GM12865 (cell line): ENCODE data around the gene PIK3CG.
"Not testable (repeated sequence)": the region's sequence is repeated elsewhere in the genome, so short reads cannot be mapped to it uniquely, and the experiment has no call there.

Experiments used
- DNase-seq: peaks from one replicate; pipeline ENCODE4 v3.0.0; 2010; ENCODE audit warnings: low read depth
- H3K4me3 ChIP-seq: 2 replicates; pipeline ENCODE4 v1.5.1; 2011; ENCODE audit warnings: mild to moderate bottlenecking, low read depth, low read length, control low read depth
- TF ChIP-seq, protein P1 (sequence below): IDR thresholded peaks from 2 replicates; pipeline ENCODE4 v1.5.1; 2011; ENCODE audit warnings: low read length, control low read depth, low read depth, inconsistent platforms; ENCODE audit not compliant: insufficient read depth; ENCODE audit errors: missing control alignments

The PIK3CG gene

DNA sequence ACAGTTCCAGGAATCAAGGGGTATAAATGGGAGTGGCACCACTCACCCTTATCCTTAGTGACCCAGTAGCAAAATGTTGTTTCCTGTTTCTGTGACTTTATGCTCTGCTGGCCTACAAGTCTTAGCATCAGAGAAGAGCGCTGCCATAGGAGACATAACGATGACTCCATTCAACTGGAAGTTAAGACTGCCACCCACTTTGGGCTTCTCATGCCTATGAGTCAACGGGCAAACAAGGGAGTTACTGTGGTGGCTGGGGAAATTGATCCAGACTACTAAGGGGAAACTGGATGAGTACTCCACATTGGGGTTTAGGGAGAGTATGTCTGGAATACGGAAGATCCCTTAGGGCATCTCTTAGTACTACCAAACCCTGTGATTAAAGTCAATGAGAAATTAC is 40.6 kb upstream of the PIK3CG start:
- TF ChIP-seq, protein P1, sequence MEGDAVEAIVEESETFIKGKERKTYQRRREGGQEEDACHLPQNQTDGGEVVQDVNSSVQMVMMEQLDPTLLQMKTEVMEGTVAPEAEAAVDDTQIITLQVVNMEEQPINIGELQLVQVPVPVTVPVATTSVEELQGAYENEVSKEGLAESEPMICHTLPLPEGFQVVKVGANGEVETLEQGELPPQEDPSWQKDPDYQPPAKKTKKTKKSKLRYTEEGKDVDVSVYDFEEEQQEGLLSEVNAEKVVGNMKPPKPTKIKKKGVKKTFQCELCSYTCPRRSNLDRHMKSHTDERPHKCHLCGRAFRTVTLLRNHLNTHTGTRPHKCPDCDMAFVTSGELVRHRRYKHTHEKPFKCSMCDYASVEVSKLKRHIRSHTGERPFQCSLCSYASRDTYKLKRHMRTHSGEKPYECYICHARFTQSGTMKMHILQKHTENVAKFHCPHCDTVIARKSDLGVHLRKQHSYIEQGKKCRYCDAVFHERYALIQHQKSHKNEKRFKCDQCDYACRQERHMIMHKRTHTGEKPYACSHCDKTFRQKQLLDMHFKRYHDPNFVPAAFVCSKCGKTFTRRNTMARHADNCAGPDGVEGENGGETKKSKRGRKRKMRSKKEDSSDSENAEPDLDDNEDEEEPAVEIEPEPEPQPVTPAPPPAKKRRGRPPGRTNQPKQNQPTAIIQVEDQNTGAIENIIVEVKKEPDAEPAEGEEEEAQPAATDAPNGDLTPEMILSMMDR = no peak
- DNase-seq = no peak
- H3K4me3 ChIP-seq = no peak overlapping the region

DNA sequence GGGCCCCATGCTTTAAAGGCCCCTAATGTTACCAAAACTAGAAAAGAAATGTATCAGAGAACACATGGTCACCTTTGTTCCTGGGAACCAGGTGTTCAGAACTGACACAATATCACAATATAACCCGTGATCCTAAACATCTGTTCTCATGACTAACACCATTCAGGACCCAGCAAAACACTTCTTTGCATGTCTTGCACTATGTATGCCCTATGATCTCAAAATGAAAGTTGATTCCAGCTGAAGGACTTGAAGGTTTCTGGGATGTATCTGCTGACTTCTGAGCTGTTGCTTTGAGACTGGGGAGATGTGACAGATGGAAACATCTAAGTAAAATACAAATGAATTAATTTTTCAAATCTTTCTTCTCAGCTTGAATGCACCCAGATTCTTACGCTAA is 37.5 kb upstream of the PIK3CG start:
- H3K4me3 ChIP-seq = no peak overlapping the region
- TF ChIP-seq, protein P1 = no peak
- no peak for DNase-seq

DNA sequence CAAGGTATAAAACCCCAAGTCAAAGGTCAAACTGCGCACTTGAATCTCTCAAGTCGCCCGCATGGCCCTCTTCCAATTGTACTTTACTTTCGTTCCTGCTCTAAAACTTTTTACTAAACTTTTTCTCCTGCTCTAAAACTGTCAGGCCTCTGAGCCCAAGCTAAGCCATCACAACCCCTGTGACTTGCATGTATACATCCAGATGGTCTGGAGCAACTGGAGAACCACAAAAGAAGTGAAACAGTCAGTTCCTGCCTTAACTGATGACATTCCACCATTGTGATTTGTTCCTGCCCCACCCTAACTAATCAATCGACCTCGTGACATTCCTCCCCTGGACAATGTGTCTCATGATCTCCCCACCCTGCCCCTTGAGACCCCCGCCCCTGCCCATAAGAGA is 35.6 kb upstream of the PIK3CG start:
- TF ChIP-seq, protein P1 = no peak
- H3K4me3 ChIP-seq = no peak overlapping the region
- no peak for DNase-seq

DNA sequence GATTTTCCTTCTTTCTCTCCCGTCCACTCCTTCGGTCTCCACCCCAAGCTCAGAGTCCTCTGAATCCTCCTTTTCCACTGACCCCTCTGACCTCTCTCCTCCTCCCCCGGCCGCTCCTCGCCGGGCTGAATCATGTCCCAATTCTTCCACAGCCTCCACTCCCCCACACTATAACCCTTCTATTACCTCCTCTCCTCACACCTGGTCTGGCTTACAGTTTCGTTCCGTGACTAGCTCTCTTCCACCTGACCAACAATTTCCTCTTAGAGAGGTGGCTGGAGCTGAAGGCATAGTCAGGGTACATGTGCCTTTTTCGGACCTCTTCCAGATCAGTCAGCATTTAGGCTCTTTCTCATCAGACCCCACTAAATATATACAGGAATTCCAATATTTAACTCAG is 34.2 kb upstream of the PIK3CG start:
- DNase-seq, H3K4me3 ChIP-seq: not testable (repeated sequence)

DNA sequence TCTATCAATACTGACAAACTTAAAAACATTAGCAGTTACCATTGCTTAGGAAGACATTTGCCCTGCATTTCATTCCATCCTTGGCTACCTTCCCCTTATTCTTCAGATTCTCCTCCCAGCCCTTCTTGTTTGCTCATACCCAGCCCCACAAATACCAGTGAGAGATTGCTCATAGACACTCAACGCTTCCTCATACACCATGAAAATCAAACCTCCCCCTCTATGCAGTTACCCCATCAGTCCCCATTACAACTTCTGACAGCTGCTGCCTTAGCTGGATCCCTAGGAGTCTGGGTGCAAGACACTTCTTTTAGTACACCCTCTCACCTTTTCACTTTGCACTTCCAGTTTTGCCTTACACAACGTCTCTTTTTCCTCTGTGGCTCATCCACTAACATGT is 28.3 kb upstream of the PIK3CG start:
- H3K4me3 ChIP-seq = no peak overlapping the region
- TF ChIP-seq, protein P1 = no peak
- no peak for DNase-seq

DNA sequence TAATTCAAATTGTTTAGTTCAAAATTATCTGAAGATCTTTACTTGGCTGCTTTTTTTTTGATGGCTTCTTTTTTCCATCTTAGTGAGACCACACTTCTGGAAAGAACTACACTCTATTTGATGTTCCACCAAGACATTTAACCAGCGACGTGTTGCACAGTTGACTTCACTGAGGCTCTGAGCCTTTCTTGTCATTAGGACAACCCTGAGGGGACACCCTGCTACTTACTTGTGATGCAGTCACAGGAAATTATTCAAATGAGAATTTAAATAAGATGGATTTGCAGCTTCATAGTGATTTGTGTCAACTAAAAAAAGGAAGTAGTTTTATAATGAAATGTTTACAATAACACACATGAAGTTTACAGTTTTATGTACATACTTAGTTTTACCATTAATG is 25.6 kb upstream of the PIK3CG start:
- no peak for DNase-seq
- TF ChIP-seq, protein P1 = no peak
- H3K4me3 ChIP-seq = no peak overlapping the region

DNA sequence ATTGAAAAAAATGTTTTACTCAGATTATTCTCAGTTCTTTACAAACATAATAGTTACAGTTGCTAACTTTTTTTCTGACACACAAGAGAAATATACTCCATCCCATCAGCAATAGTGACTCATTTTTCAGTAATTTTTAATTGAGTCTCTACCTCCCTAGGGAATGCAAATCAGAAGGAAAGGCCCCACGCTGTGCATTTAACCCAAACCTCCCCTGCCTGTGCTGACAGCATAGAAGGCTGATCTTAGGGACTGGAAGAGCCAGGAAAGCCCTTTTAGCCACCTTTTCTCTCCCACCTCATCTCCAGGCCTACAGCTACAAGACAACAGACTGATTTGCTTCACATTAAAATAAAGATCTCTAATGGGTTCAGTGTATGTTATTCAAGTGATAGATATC is 24.7 kb upstream of the PIK3CG start:
- TF ChIP-seq, protein P1 = no peak
- no peak overlapping the region for H3K4me3 ChIP-seq
- DNase-seq = no peak
